GM20000 (cell line): Measurements from ENCODE around the gene THBS1.

ENCODE experiments used
- DNase-seq: peaks from one replicate; pipeline ENCODE4 v3.0.0; 2012; ENCODE audit warnings: low spot score
- TF ChIP-seq, protein P1 (sequence below): IDR thresholded peaks from 2 replicates; pipeline ENCODE4 v1.5.1; 2012; ENCODE audit warnings: mild to moderate bottlenecking, control low read depth; ENCODE audit errors: extremely low read depth, missing control alignments

Gene THBS1

GRCh38 chr15:39543651-39544050, 37.2 kb upstream of the THBS1 start:
- TF ChIP-seq, protein P1, sequence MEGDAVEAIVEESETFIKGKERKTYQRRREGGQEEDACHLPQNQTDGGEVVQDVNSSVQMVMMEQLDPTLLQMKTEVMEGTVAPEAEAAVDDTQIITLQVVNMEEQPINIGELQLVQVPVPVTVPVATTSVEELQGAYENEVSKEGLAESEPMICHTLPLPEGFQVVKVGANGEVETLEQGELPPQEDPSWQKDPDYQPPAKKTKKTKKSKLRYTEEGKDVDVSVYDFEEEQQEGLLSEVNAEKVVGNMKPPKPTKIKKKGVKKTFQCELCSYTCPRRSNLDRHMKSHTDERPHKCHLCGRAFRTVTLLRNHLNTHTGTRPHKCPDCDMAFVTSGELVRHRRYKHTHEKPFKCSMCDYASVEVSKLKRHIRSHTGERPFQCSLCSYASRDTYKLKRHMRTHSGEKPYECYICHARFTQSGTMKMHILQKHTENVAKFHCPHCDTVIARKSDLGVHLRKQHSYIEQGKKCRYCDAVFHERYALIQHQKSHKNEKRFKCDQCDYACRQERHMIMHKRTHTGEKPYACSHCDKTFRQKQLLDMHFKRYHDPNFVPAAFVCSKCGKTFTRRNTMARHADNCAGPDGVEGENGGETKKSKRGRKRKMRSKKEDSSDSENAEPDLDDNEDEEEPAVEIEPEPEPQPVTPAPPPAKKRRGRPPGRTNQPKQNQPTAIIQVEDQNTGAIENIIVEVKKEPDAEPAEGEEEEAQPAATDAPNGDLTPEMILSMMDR: no peak
- DNase-seq: no peak

DNA sequence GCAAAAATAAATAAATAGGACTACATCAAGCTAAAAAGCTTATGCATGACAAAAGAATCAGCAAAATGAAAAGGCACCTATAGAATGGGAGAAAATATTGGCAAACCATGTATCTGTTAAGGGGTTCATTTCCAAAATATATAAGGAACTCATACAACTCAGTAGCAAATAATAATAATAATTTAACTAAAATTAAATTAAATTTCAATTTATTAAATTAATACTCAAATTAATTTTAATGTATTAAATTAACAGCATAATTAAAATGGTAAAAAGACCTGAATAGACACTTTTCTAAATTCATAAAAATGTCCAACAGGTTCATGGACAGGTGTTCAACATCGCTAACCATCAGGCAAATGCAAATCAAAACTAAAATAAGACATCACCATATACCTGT, 34.0 kb upstream of the THBS1 start:
- TF ChIP-seq, protein P1: no peak

DNA sequence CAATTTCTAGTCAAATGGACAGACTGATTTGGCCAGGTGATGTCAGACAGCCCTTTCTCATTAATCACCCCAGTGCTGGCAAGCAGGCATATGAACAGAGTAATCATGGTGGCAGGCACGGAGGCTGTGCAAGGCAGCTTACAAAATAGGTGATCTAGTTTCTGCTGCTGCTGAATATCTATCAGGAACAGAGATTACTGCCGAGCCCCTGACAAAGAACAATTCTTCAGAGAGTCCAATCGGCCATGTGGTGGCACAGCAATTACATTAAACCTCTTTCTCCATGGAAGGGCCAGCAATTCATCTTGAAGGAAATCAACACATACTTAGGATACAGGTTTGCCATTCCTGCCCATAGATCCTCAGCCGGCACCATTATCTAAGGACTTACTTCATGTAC, 32.3 kb upstream of the THBS1 start:
- TF ChIP-seq, protein P1: no peak
- DNase-seq: no peak

More for the DNA sequence above, 34.0 kb upstream of the THBS1 start:
- DNase-seq: no peak

- TF ChIP-seq, protein P1: no peak
- no peak for DNase-seq
These were observed 31.0 kb upstream of the THBS1 start for GRCh38 chr15:39549912-39550311.

DNA sequence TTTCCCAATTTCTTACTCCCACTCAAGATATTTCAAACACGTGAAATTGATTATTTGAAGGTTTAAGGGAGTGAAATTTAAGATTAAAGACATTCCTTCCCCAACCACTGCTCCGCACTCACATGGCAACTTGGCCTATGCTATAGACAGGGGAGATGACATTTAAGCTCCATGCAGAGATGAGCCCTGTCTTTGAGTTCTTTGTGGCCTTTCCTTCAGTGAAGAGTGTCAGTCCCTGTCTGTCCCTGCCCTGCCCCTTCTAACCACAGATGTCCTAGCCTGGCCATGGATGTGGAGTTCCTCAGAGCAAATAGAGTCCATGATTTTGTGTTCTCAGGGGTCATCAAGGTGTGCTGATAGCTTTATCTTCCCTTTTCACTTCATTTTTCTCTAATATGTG, 29.4 kb upstream of the THBS1 start:
- TF ChIP-seq, protein P1: no peak
- no peak for DNase-seq

- TF ChIP-seq, protein P1: no peak
- DNase-seq: no peak
These were observed 28.3 kb upstream of the THBS1 start for GRCh38 chr15:39552556-39552955.

DNA sequence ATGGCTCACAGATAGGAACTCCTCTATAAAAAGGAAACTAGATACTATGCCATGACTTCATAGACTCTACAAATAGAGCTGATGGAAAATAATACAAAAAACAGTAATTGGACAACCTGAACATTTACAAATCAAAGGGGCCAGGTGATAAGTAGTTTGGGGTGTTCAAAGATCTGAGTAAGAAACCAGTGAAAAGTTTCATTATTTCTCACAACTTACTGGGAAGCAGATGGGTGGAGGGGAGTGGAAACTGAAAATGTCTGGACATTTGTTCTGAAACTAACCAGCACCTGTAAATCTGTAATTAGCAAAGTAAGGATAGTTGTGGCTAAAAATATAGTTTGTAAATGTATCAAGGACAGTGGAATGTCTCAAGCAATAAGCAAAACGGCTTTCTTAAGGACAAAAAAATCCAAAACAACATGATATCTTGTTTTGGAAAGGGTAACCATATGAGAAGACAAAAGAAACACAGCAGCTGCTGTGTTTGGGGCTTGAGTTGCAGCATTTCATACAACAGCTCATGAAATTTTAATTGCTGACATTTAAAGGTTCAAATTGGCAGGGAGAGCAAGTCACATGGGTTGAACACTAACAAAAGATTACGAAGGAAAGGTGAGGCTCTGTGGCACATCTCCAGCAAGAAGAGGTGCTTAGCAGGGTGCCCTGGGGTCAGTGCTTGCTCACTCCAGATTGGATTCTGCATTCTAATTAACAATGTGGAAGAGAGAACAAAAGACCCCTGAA, 26.8 kb upstream of the THBS1 start:
- TF ChIP-seq, protein P1: no peak

More for the DNA sequence above, 26.8 kb upstream of the THBS1 start:
- DNase-seq: no peak
